HG02970 (cell line): ENCODE results near the gene MMP28.

Experiments used
- ATAC-seq: cut with Tn5 transposase; IDR thresholded peaks from one replicate; pipeline ENCODE4 v1.9.1; 2021; ENCODE audit warnings: mild to moderate bottlenecking, moderate library complexity, moderate number of reproducible peaks; ENCODE audit not compliant: unreplicated experiment, low FRiP score

Gene MMP28

GRCh38 chr17:35801583-35802224 lies 6.3 kb upstream of the MMP28 start:
- no peak for ATAC-seq

GRCh38 chr17:35799942-35800341 lies 4.5 kb upstream of the MMP28 start:
- ATAC-seq: no peak

GRCh38 chr17:35797918-35798317 lies 2.5 kb upstream of the MMP28 start:
- no peak for ATAC-seq

DNA sequence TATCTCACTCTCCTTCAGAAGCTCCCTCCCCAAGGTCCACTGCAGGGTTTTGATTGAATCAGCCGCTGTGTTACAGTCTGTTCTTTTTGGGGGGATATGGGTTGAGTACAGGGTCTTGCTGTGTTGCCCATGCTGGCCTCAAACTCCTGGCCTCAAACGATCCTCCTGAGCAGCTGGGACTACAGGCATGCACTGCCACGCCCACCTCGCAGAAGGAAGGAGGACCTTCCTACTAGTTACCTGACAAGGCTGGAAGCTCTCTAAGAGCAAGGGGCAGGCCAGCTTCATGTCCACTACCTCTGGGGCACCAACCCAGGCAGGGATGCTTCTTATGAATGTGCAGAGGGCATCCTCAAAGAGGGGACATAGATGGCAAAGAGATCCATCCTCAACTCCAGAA lies 1.9 kb upstream of the MMP28 start:
- no peak for ATAC-seq

DNA sequence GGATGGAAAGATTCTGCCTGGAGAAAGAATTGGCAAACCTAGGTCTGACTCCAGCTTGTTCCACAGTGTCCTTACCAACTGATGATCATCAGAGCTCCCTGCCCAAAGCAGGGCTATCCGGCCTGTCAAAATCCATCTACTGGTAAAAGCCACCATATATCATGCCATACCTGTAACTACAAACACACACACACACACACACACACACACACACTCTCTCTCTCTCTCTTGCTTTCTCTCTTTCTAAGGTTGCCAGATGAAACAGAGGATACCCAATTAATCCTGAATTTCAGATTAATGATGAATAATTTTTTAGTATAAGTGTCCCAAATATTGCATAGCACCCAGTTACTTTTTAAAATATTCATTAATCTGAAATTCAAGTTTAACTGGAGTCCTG lies 1.5 kb upstream of the MMP28 start:
- no peak for ATAC-seq

- ATAC-seq: no peak
Observed at GRCh38 chr17:35795871-35796265, 427 bp upstream of the MMP28 start.

- no peak for ATAC-seq
Observed at GRCh38 chr17:35793257-35793656, 2.2 kb downstream of the MMP28 start.

DNA sequence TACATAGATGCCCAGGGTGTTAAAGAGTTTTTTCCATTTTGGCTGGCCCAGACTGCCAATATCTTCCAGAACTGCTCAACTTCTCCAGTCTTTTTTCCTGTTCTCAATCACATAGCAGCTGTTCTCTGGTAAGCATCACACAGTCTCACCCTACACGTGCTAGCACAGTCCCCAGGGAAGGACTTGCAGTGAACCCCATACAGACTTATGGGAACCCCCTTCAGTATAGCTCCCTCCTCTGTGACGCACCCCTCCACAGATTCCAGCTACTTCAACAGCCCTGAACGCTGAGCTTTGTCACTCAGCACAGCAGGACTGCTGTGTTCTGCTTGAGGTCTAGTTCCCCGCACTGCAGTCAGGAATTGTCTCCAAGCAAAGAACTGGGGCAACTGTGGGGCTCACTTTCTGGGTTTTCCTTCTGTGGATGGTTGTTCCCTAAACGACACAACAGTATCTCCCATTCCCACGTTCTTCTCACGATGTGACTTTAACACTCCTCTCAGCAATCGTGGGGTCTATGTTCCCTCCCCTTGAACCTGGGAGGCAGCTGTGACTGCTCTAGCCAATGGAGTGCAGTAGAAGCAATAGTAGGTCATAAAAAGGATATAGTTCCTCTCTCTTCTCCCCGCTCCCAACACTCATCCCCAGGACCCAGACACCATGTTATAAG lies 3.6 kb downstream of the MMP28 start:
- no peak for ATAC-seq

- ATAC-seq: no peak
Observed at GRCh38 chr17:35790841-35791240, 4.6 kb downstream of the MMP28 start.

DNA sequence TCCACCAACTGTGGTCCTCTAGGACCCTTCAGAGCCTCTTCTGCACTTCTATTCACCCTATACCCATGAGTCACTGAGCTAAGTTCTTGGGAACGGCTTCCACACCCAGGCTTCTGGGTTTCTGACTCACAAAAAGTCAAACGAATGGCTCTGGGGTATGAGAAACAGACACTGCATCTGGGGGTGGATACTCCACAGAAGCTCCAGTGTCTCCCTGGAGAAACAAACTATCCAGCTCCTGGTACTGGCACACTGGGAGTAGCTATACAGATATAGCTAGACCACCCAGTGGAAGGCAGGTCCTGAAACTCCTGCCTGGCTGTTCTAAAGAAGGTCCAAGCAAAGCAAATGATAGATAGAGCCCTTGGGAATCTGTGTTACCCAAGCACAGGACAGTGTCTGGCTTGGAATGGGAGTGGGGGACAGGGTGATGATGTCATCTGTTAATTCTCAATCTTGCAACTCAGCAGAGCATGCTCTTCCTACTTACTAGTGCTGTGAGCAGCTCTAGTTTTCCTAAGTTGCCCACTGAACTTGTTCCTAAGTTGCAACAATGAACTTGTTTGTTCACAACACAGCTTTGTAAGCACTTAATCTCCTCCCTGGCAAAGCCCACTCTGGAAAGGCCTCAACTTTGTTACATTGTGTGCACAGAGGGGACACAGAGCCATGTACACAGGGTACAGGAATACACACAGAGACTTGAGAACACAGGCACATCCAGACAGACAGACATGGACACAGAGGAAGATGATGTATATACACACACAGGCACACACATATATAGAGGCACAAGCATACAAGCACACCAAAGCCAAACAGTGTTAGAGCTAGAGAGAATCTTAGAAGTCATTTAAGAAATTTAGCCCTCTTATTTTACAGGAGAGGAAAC lies 6.7 kb downstream of the MMP28 start:
- ATAC-seq: no peak

DNA sequence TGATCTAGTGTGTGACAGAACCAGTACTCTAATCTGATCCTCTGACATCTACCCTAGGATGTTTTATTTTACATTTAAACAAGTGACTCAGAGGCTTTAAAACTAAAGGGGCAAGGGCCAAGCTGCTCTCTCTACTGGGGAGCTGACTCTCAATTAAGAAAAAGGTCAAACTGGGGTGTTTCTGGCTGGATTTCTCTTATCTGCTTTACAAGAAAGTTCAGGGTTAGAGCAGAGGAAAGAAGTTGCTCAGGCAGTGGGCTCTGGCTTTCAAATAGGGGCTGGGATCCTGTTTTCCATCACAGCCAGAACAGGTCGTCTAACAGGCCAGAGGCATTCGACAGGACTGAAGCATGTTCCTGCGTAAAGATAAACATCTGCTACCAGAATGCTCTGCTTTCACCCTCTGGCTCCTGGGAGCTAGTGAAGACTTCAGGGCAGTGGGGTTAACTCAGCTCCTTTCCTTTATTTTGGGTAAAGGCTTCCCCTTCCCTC lies 8.5 kb downstream of the MMP28 start:
- no peak for ATAC-seq

- no peak for ATAC-seq
Observed at GRCh38 chr17:35784895-35785294, 10.5 kb downstream of the MMP28 start.

DNA sequence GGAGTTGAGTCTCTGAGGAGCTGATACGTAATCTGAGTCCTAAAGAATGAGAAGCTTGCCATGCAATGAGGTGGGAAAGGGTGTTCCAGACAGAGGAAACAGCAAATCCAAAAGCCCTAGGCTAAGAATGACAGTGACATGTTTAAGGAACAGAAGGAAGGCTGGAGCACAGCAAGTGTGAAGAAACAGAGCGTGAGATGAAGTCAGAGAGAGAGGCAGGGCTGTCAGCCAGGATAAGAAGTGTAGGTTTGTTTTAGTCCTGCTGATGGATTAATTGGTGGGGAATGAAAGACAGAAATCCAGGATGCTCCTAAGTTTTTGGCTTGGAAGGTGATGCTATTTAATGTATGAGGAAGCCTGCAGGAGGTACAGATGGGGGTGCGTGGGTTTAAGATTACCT lies 14.5 kb downstream of the MMP28 start:
- no peak for ATAC-seq

DNA sequence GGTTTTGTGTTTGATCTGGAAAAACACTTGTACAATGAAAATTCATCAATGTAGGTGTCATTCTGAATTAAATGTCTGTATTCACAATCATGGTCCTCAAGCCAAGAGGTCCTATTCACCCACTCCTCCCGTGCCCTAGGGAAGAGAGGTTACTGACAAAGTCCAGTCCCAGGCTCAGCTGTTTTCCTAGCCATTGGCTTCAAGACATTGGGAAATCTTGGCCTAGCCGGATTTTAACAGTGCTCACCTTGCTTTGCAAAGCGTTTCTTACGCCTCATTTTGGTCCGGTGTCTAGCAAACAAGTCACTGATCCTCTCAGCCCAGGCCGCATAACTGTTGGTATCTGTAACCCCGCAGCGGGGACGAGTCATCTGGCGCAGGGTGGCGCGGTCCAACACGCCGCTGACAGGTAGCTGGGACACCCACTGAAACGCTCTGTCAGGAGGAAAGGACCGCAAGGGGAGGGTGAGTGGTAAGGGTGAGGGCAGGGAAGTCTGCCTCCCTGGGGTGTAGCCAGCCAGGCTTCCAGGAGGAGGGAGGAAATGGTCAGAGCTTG lies 16.7 kb downstream of the MMP28 start:
- no peak for ATAC-seq

DNA sequence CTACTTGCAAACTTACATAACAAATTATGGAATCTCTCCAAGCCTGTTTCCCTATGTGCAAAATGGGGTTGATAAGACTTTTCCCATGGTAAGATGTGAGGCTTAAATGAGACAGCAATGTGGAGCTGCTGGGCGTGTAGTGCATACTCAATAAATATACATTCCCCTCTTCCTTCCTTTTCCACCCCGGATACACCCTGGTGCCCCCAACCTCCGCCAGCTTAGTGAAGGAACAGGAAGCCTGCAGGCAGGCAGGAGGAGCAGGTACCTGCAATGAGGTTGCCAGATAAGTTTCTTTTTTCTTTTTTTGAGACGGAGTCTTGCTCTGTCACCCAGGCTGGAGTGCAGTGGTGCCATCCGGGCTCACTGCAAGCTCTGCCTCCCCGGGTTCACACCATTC lies 19.9 kb downstream of the MMP28 start:
- ATAC-seq: no peak

GRCh38 chr17:35775039-35775438 lies 20.4 kb downstream of the MMP28 start:
- ATAC-seq: no peak

GRCh38 chr17:35774499-35774898 lies 20.9 kb downstream of the MMP28 start:
- ATAC-seq: no peak

DNA sequence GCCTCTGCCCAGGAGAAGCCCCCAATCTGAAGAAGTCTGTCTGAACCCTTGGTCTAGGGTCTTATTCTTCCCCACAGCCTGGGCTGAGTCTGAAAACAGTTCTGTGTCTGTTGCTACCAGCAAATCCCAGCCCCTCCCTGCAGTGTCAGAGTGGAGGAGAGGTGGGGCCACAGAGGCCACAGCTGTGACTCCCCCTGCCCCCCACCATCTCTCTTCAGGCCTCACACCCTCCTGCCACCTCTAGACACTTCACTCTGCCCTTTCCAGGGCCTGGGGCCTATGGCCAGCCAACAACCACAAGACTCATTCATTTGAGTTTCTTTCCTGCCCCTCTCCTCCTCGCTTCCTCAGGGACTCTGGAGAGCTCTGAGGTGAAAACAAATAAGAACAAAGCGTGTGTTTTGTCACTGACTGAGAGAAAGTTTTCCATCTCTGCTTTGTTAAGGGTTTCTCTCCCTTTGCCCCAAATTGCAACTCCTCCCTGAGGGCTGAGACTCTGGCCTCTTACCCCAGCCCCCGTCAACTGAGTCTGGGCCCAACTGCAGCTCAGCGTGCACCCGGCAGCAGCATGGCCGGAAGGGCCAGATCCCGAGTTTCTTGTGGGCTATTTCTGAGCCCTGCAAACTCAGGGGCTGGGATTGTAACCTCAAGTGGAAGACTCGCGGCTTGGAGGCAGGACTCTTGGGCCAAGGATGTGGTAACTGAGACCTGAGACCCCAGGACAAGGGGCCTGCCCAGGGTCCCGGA lies 21.6 kb downstream of the MMP28 start:
- no peak for ATAC-seq

DNA sequence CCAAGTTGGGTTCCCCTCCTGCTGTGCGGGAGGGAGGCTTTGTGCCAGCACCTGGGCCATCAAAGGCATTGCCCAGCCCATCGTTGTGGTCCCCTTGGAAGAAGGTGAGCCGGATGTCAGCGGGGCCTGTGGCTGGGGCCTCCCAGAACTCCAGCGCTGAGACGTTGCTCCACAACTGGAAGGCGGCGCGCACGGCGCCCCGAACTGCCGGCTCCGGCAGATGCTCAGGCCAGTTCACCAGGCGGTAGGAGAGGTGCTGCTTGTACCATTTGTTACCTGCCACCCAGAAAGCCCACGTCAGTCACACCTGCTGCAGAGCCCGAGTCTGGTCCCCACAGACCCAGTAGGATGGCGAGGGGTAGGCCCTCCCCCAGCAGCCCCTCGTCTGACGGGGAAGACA lies 22.3 kb downstream of the MMP28 start:
- ATAC-seq: no peak

DNA sequence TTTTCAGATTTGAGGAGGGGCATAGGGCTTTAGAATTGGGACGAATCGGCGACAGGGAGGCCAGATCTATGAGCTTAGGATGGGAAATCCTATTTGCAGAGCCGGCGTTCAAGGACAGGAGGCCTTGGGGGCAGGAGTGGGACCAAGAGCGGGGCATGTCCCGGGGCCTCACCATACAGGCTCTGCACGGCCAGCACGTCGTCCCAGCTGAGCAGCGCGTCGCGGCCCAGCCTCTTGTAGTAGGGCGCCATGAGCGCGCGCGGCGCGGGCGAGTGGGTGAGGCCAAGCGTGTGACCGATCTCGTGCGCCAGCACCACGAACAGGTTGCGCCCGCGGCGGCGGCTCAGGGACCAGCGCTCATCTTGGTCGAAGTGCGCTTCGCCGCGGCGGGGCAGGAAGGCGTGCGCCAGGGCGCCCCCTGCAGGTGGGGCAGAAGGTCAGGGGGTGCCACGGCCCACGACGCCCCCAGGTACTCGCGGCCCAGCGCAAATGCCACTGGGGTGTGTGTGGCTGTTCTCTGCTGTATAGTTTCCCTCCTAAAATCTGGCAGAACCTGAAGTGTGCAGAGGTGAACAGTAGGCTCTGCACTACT lies 25.4 kb downstream of the MMP28 start:
- ATAC-seq: no peak
